Caco-2 (cell line): ENCODE results near the gene MLH3. TPM values are rescaled to one million over a fixed set of nuclear protein-coding genes. Genes with fewer than 3 reads are reported as not detected.

Experiments used
- BruUV-seq: library from RNA; stranded (reverse); fragments of 400-500 nt; replicated peaks from 2 replicates; lab custom pipeline; 2021; lab: Mats Ljungman, UMichigan
- CTCF ChIA-PET: fragments of 300-600 bp; sonication (Branson Sonifier 250); formaldehyde crosslinking; loops from one replicate; lab custom pipeline; 2022; ENCODE audit warnings: antibody characterized with exemption; lab: Charles Lee
- POLR2A ChIA-PET: fragments of 300-600 bp; sonication (Branson Sonifier 250); formaldehyde crosslinking; loops from one replicate; lab custom pipeline; 2022; ENCODE audit warnings: antibody characterized with exemption; lab: Charles Lee
- DNase-seq, 2 experiments: peaks; one replicate each; pipeline versions ENCODE4 v3.0.0 to v3.0.0-alpha.2; 2020 to 2022
- H3K27me3 ChIP-seq: replicated peaks from 2 replicates; pipeline ENCODE4 v1.6.0; 2011; ENCODE audit warnings: low read length; ENCODE audit not compliant: control insufficient read depth, insufficient read depth
- H3K36me3 ChIP-seq: 2 replicates; pipeline ENCODE4 v1.5.1; 2011; ENCODE audit warnings: low read length; ENCODE audit not compliant: control insufficient read depth, insufficient read depth
- H3K4me1 ChIP-seq: fragments of 250-450 bp; sonication (Bioruptor Pico); 2 replicates; pipeline ENCODE4 v1.5.1; 2020; ENCODE audit warnings: mild to moderate bottlenecking
- H3K4me3 ChIP-seq: 2 replicates; pipeline ENCODE4 v1.5.1; 2011; ENCODE audit warnings: low read depth, mild to moderate bottlenecking, control low read depth, low read length
- H3K9me3 ChIP-seq: fragments of 250-450 bp; sonication (Bioruptor Pico); 2 replicates; pipeline ENCODE4 v1.5.1; 2020; ENCODE audit warnings: mild to moderate bottlenecking, moderate library complexity
- H3K27ac Mint-ChIP-seq: one replicate; pipeline ENCODE4 v1.8.0; 2022; ENCODE audit warnings: mixed read lengths; ENCODE audit not compliant: unreplicated experiment
- H3K27me3 Mint-ChIP-seq: one replicate; pipeline ENCODE4 v1.8.0; 2022; ENCODE audit warnings: mixed read lengths; ENCODE audit not compliant: insufficient read depth, unreplicated experiment
- H3K36me3 Mint-ChIP-seq: one replicate; pipeline ENCODE4 v1.8.0; 2022; ENCODE audit warnings: mild to moderate bottlenecking, mixed read lengths; ENCODE audit not compliant: insufficient read depth, unreplicated experiment
- H3K4me1 Mint-ChIP-seq: one replicate; pipeline ENCODE4 v1.8.0; 2022; ENCODE audit warnings: low read depth, mixed read lengths; ENCODE audit not compliant: unreplicated experiment
- H3K4me3 Mint-ChIP-seq: one replicate; pipeline ENCODE4 v1.8.0; 2022; ENCODE audit warnings: mild to moderate bottlenecking, moderate library complexity, mixed read lengths; ENCODE audit not compliant: unreplicated experiment
- H3K9me3 Mint-ChIP-seq: one replicate; pipeline ENCODE4 v1.8.0; 2022; ENCODE audit warnings: mixed read lengths; ENCODE audit not compliant: unreplicated experiment
- CTCF ChIP-seq, 2 experiments: fragments of 200-600 bp in 1 of 2; IDR thresholded peaks; 1 replicate in 1 of 2; 2 replicates in 1 of 2; pipeline versions ENCODE4 v1.5.1 to v1.8.0; 2011 to 2022; ENCODE audit warnings: antibody characterized with exemption in 1 of 2, control low read depth in 1 of 2, inconsistent platforms in 1 of 2, low read depth in 1 of 2, low read length in 1 of 2, mild to moderate bottlenecking in 1 of 2, moderate library complexity in 1 of 2; ENCODE audit not compliant: insufficient read depth in 1 of 2, severe bottlenecking in 1 of 2, unreplicated experiment in 1 of 2
- intact Hi-C: fragments of 100-400 bp; cut with micrococcal nuclease; formaldehyde crosslinking; loops from one replicate; pipeline ENCODE4 v1.10.0; 2022; ENCODE audit not compliant: unreplicated experiment
- total RNA-seq: library from RNA; stranded (reverse); gene quantifications from 2 replicates; pipeline ENCODE4 v1.2.3, GENCODE V29; 2022

Gene MLH3
- total RNA-seq, 1 experiment from 2014 or later = 24.5 TPM

GRCh38 chr14:75040959-75041358 is 10.3 kb downstream of the MLH3 start:
- H3K9me3 Mint-ChIP-seq = no peaks in the 10 kb centered on the region
- H3K27ac Mint-ChIP-seq = no peak overlapping the region
- Histone ChIP-seq H3K27me3 (no peaks in the 10 kb centered on the region), H3K36me3 (peaks cover 2% of the 10 kb centered on the region; the same call in 1 of the 2 replicates), H3K4me1 (peaks cover 17% of the 10 kb centered on the region), H3K9me3 (no peaks in the 10 kb centered on the region), H3K4me3 (no peak overlapping the region)
- TF ChIP-seq CTCF (IDR thresholded peaks at IDR 0.05; ENCODE audit: insufficient read depth in 1 of 2, low read depth in 1 of 2, low read length in 1 of 2, severe bottlenecking in 1 of 2, unreplicated experiment in 1 of 2) = no peak
- H3K4me3 Mint-ChIP-seq = no peak overlapping the region
- BruUV-seq = no TSS peak
- no peaks in the 10 kb centered on the region for H3K27me3 Mint-ChIP-seq
- H3K36me3 Mint-ChIP-seq = peaks cover 12% of the 10 kb centered on the region
- intact Hi-C loops = no loop called here
- ChIA-PET POLR2A (no interaction called here), CTCF (no interaction called here)
- peaks cover 13% of the 10 kb centered on the region for H3K4me1 Mint-ChIP-seq
- no peak for DNase-seq

- Mint-ChIP-seq H3K27me3 (no peaks in the 10 kb centered on the region), H3K36me3 (peaks cover 17% of the 10 kb centered on the region), H3K27ac (no peak overlapping the region), H3K9me3 (no peaks in the 10 kb centered on the region), H3K4me3 (no peak overlapping the region), H3K4me1 (peaks cover 13% of the 10 kb centered on the region)
- ChIA-PET CTCF (no interaction called here), POLR2A (no interaction called here)
- Histone ChIP-seq H3K9me3 (no peaks in the 10 kb centered on the region), H3K4me1 (peaks cover 17% of the 10 kb centered on the region), H3K27me3 (no peaks in the 10 kb centered on the region), H3K4me3 (no peak overlapping the region), H3K36me3 (peaks cover 2% of the 10 kb centered on the region)
- BruUV-seq = no TSS peak
- intact Hi-C loops = no loop called here
- no peak for TF ChIP-seq CTCF (IDR thresholded peaks at IDR 0.05; ENCODE audit: insufficient read depth in 1 of 2, low read depth in 1 of 2, low read length in 1 of 2, severe bottlenecking in 1 of 2, unreplicated experiment in 1 of 2)
- no peak for DNase-seq
These were observed 10.8 kb downstream of the MLH3 start for GRCh38 chr14:75040507-75040906.

- H3K27ac Mint-ChIP-seq = no peak overlapping the region
- H3K4me3 Mint-ChIP-seq = no peak overlapping the region
- no peak for TF ChIP-seq CTCF (IDR thresholded peaks at IDR 0.05; ENCODE audit: insufficient read depth in 1 of 2, low read depth in 1 of 2, low read length in 1 of 2, severe bottlenecking in 1 of 2, unreplicated experiment in 1 of 2)
- Histone ChIP-seq H3K9me3 (no peaks in the 10 kb centered on the region), H3K4me1 (no peaks in the 10 kb centered on the region), H3K36me3 (no peaks in the 10 kb centered on the region; the same call in none of the 2 replicates), H3K27me3 (no peaks in the 10 kb centered on the region), H3K4me3 (no peak overlapping the region)
- peaks cover 57% of the 10 kb centered on the region for H3K36me3 Mint-ChIP-seq
- ChIA-PET CTCF (no interaction called here), POLR2A (no interaction called here)
- no TSS peak for BruUV-seq
- intact Hi-C loops = no loop called here
- no peaks in the 10 kb centered on the region for H3K9me3 Mint-ChIP-seq
- no peak for DNase-seq
- H3K4me1 Mint-ChIP-seq = no peaks in the 10 kb centered on the region
- H3K27me3 Mint-ChIP-seq = no peaks in the 10 kb centered on the region
These were observed 18.3 kb downstream of the MLH3 start for GRCh38 chr14:75032939-75033338.
